NCI-H2227 (cell line): ENCODE measurements around the gene CDKN3.
"Not testable (repeated sequence)": the region's sequence is repeated elsewhere in the genome, so short reads cannot be mapped to it uniquely, and the experiment has no call there.

Experiments
- DNase-seq: peaks from one replicate; lab custom pipeline; 2025; ENCODE audit not compliant: unreplicated experiment; lab: John Stamatoyannopoulos, UW

The CDKN3 gene

GRCh38 chr14:54420478-54421142 lies 23.8 kb downstream of the CDKN3 start:
- DNase-seq: peak; percentile 40

GRCh38 chr14:54423991-54424390 lies 27.2 kb downstream of the CDKN3 start:
- no peak for DNase-seq

- no peak for DNase-seq
Observed at GRCh38 chr14:54424479-54424901, 27.7 kb downstream of the CDKN3 start.

GRCh38 chr14:54425068-54425467 lies 28.3 kb downstream of the CDKN3 start:
- no peak for DNase-seq

- DNase-seq: no peak
Observed at GRCh38 chr14:54425537-54426274, 28.9 kb downstream of the CDKN3 start.

GRCh38 chr14:54427871-54428270 lies 31.1 kb downstream of the CDKN3 start:
- DNase-seq: no peak

GRCh38 chr14:54428527-54428926 lies 31.7 kb downstream of the CDKN3 start:
- DNase-seq: no peak

GRCh38 chr14:54435500-54435981 lies 38.7 kb downstream of the CDKN3 start:
- no peak for DNase-seq

GRCh38 chr14:54437954-54438353 lies 41.1 kb downstream of the CDKN3 start:
- not testable (repeated sequence) for DNase-seq

- DNase-seq: no peak
Observed at GRCh38 chr14:54438703-54439102, 41.9 kb downstream of the CDKN3 start.

GRCh38 chr14:54440037-54440436 lies 43.2 kb downstream of the CDKN3 start:
- DNase-seq: no peak

- no peak for DNase-seq
Observed at GRCh38 chr14:54440476-54440872, 43.7 kb downstream of the CDKN3 start.

- DNase-seq: peak; percentile 94
Observed at GRCh38 chr14:54440873-54441868, 44.4 kb downstream of the CDKN3 start, which contains the start of gene CNIH1. Gene CNIH1 (minus strand): TSS chr14:54441374. CDS start chr14:54441327, 47 bp downstream.

- DNase-seq: not testable (repeated sequence)
Observed at GRCh38 chr14:54442961-54443360, 46.2 kb downstream of the CDKN3 start.

GRCh38 chr14:54443981-54444380 lies 47.2 kb downstream of the CDKN3 start:
- no peak for DNase-seq

- no peak for DNase-seq
Observed at GRCh38 chr14:54444681-54445080, 47.9 kb downstream of the CDKN3 start.

- peak; percentile 20 for DNase-seq
Observed at GRCh38 chr14:54446161-54446693, 49.4 kb downstream of the CDKN3 start.

GRCh38 chr14:54447231-54447692 lies 50.5 kb downstream of the CDKN3 start:
- no peak for DNase-seq

GRCh38 chr14:54450535-54450934 lies 53.7 kb downstream of the CDKN3 start:
- no peak for DNase-seq

GRCh38 chr14:54451121-54451601 lies 54.4 kb downstream of the CDKN3 start:
- DNase-seq: no peak
